GM21515 (cell line): ENCODE results near the gene ESYT2.

Experiments
- ATAC-seq: cut with Tn5 transposase; IDR thresholded peaks from one replicate; pipeline ENCODE4 v1.9.1; 2021; ENCODE audit not compliant: unreplicated experiment

Gene ESYT2

DNA sequence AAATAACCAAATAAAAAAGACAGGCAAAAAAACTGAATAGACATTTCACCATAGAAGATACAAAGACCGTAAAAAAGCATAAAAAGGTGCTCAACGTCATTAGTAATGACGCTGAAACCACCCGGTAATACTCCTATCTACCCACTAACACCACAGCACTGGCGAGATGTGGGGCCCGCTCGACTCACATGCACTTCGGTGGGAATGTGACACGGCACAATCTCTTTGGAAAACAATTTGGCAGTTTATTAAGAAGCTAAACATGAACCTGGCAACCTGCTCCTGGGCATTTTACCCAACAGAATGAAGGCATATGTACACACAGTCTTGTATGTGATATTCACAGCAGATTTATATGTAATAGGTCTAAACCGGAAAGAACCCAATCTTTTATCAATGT is 81.9 kb downstream of the ESYT2 start:
- ATAC-seq, result no peak

DNA sequence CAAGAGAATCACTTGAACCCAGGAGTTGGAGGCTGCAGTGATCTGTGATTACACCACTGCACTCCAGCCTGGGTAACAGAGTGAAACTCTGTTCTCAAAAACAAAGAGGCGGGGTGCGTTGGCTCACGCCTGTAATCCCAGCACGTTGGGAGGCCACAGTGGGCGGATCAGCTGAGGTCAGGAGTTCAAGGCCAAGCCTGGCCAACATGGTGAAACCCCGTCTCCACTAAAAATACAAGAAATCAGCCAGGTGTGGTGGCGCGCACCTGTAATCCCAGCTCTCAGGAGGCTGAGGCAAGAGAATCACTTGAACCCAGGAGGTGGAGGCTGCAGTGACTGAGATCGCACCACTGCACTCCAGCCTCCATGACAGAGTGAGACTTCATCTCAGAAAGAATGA is 82.4 kb downstream of the ESYT2 start:
- no peak for ATAC-seq

DNA sequence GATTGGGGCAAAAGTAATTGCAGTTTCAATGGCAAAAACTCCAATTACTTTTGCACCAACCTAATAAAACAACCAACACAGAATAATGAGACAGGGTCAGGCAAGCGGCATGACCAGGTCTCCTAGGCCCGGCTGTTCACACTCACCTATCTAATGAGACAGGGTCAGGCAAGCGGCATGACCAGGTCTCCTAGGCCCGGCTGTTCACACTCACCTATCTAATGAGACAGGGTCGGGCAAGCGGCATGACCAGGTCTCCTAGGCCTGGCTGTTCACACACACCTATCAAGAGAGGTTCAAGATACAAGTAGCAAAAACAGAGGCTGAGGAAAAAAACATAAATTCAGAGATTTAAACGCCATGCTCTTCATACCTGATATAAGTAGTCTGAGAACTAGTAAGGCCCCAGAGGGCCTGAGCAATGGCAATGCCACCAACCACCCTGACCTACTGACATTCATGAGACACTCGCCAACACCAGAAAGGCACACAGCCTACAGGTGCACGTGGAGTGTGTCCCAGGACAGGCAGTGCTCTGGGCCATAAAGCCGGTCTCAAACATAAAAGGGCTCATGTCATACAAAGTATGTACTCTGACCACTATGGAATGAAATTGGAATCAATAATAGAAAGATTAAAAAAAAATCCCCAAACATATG is 84.1 kb downstream of the ESYT2 start:
- no peak for ATAC-seq

DNA sequence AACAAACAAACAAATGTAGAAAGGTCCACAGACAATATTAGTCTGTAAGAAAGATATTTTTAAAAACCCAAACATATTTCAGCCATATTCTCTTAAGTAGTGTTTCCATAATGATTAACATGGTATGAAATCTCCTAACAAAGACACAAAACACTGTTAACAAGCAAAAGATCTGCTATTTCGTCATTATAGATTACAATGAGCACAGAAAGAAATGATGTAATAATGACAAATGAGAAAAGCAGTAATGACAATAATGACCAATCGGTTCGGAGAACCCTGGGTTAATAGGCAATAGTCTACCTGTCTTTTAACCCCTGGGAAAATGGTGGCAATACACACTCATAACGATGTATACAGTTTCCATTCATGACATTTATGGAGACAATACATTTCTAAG is 85.2 kb downstream of the ESYT2 start:
- no peak for ATAC-seq

DNA sequence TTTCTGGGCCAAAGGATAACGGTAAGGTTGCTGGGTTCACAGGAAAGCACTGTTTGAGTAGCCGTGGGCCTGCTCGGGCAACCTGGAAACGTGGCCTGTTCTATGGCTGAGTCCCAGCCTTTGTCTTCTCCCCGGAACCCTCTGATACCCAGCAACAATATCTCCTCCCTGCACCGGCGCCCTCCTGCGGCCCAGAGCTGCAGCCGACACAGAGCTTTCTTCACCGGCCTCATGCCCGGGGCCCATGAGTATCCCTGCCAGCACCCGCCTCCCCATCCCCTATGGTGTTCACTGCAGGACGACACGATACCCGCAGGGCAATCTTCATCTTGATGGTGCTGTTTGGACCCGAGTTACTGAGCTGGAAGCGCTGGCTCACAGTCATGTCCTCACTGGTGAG is 86.1 kb downstream of the ESYT2 start:
- ATAC-seq, result no peak

DNA sequence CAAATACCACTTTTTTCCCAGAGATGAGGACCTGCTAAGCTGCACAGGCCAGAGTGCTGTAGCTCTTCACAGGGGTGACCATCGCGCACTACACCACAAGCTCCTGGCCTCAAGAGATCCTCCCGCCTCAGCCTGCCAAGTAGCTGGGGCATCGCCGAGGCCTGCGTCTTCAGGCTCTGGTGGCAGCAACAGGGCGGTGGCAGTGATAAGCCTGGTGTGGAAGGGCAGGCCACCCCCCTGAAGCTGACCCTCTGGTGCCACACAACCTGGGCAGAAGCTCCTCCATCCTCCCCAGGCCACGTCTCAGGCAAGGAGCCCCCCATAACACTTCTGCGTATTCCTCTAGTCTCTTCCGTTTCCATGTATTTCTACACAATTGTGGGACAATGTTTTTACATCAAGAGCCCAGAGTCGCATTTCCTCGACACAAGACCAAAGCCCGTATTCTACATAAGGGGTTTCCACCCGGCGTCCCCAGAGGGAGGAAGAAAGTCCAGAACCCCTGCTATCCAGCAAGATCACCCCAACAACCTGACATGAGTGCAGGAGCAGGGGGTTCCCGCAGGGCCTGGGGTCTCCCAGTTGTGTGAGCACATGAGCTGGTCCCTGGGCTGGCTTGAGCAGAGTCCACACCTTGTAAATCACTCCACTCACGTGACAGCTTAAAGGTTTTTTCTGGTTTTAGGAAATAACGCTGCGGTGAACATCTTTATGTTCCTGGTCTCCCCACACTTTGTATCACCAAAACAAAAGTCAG is 87.1 kb downstream of the ESYT2 start:
- no peak for ATAC-seq

DNA sequence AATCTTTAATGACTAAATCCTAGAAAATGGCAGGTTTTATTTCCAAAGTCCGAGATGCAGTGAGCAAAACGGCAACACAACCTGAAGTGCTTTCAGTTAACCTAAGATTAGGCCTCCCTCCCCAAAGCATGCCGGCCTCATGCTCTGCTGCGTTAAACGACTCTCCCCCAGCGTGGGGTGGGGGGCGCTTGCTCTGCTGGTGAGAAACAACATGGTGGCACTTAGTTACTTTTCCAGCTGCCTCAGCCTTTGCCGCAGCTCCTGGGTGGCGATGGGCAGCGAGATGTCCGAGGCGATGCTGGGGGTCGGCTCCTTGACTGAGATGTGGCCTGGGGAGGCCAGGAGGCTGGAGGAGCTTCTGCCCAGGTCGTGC is 88.0 kb downstream of the ESYT2 start:
- no peak for ATAC-seq

DNA sequence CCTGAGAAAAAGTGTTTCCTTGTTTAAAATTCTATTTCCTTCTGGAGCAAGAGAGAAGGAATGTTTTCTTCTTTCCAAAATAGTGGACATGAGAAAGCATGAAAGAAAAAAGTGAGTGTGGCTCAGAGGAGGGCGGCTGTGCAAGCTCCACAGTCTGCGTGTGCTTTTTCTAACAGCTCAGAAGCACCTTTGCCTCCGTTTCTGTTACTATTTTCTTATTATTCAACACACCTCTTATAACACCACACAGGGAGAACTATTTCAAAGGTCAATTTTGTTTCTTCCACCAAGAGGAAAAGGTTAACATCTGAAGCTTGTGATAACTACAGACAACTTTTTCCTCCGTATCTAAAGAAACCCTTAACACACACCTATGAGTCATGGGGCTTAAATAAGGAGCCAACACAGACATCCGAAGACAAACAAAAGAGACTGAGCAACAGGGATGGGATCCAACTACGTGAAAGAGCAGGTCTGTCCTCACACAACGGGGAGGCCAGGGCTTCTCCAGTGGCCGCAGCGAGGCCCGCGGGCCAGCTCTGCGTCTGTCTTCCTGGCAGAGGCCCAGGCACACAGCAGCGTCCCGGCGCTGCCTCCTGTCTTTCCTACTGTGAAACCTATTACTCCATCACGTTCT is 88.5 kb downstream of the ESYT2 start:
- ATAC-seq, result no peak

DNA sequence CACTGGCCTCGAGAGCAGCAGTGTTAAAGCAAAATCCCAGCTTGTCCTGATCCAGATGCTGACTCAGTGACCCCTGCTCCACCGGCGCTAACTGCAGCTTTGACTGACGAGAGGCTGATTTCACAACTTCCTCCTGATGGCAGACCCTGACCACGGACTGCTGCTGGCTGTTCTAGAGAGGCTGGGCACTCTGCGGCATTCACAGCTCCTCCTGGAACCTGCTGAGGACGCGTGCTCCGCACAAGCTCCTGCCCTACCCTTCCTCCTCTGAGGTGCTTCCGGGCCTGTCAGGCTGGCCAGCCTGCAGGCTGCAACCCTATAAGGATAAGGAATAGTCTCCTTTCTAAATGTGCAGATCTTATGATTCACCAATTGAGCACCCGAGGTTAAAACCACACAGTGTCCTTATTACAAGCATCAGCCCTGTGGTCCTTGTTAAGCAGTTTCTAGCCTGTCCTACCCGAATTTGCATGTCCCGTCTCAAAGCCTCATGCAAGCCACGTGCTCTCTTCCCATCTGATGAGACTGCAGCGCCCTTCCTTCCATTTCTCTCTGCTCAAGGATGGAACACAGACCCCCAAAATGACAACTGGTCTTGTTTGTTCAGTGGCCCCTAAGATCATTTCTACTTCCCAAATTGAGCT is 89.2 kb downstream of the ESYT2 start:
- ATAC-seq, result no peak

DNA sequence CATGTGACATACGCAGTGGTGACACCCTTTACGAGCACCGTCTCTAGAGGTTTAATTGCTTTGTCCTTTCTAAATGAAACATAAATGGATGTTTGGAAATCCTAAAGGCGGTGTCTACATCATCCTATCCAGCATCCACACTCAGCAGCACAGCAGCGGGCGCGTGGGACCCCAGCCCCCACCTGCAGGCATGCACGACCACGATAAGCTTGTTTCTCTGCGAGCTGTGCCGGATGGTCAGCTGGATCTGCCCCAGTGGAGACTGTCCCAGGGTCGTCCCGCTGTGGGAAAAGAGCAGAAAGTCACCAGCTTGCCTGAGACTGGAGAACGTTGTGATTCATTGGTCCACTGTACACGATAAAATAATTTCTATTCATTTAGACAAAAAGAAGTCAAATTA is 90.5 kb downstream of the ESYT2 start:
- no peak for ATAC-seq

DNA sequence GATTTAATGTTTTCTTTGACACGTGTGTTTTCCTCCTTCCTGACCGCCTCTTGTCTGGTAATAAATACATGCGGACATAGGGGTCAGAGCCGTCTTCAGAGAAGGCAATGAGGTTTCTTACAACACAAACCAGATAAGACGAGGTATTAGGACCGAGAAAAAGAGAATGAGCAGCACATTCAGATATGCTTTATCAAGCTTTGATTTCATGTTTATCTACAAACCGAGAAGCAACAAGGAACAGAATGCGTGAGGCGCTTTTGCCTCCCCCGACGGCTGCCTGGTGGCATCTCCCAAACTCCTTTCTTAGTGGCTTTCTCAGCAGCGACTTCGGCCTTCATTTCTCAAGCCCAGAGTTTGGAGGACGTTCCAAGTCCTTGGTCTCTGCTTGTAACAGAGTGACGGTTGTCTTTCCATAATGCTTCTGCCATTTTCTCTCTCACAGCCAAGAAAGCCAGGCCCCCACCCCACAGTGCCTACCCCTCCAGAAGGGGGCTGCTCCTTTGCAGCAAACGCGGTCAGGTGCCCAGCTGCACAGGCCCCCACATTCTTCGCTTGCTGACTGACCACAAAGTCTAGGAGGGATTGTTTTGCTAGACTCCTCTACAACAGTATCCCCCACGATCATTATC is 92.1 kb downstream of the ESYT2 start:
- no peak for ATAC-seq

DNA sequence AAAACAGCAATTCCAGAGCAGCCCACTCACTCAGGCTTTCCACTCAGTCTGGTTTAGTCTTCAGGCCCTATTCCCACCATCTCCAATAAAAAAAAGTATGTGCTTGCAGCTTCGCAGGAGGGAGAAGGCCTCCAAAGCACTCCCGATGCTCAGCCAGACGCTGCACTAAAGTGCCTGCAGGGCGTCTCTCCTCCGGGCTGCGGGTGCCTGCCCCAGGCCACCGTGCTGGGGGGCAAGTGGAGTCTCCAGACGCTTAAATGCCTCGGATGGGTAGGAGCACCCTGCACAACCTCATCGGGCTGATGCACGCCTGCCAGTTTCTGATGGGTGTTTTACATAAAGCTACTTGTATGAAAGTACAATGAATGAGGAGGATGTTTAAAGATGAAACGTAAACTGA is 93.4 kb downstream of the ESYT2 start:
- no peak for ATAC-seq

DNA sequence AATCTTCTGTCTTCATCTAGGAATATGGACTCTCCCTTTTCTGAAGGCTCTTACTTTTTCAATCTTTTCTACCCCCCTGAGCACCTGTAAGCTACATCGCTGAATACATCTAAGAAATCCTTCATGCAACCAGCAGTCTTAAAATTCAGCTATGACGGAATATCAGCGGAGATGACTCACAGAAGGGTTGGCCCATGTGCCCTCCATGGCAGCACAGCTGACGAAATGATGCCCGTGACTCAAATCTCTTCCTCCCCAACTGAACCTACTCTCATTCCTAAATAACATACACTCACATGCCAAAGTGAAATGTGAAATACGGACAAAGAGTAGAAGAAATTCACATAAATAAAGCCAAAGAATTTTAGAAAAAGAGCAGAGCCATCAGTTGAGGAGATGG is 94.4 kb downstream of the ESYT2 start:
- ATAC-seq, result no peak

DNA sequence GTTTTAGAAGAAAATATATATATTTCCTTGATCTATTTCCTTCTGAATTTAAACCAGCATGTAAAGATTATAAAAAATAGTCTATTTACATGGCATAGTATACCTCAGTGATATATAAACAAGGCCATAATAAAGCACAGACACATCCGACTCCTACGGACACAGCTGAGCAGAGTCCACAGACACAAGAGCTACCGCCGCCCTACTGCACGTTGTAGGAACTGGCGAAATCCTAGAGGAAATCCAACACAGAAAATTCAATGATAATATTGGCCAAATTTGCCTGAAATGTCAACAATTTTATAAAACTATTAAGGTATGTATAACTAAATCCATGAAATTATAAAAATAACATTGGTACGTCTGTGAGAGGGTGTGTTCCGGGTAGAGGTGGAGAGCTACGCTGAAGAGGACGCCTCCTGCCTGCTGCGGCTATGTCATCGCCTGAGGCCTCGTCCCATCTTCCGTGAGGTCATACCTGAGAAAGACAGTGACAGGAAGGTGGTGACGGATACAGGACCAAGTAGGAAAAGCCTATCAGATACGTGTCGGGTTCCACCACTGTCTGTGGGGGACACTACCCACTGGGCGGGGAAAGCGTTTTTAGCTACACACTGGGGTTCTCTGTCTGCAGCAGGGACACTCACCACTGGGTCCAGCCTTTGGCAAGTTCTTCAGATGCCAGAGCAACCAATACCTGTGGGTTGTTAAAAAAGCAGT is 95.4 kb downstream of the ESYT2 start:
- no peak for ATAC-seq

DNA sequence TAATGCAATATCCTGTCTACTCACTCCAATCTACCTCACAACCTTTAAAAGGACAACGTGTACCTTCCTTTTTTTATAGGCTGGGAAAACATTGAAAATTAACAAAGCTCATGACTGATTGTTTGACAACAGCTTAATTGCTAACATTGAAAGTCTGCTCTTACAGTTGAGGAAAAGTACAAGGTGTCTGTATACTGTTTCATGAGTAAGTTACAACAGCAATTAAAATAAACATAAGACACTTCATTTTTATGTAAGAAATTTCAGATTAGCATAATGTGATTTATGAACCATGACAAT is 96.1 kb downstream of the ESYT2 start:
- ATAC-seq, result no peak

DNA sequence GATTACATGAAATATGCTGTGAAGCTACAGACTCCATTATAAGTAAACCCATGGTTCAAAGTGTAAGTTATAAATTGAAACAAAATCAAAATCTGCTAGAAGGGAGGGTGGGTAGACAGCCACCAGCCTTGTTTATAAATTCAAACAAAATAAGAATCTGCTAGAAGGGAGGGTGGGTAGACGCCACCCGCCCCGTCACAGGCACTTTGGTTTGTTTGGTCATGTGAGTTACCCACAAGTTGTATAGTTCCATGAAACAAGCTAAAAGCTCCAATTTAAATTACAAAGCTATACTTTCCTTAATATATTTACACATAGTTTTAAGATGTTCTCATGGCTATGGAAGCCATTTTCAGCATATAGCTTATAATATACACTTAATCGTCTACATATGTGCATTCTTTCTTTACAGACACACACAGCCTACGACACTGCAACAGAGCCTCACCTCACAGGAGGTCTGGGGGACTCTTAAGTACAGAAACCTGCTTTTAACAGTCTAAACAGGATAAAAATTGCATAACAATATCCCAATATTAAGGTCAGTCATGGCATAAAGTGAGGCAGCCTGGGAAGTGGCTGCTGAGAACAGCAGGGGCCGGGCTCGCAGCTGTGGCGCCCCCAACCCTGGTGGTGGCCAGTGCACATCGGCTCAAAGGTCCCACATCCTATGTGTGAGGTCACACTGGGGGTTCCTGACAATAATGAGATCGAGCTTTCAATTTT is 96.7 kb downstream of the ESYT2 start:
- ATAC-seq, result no peak

DNA sequence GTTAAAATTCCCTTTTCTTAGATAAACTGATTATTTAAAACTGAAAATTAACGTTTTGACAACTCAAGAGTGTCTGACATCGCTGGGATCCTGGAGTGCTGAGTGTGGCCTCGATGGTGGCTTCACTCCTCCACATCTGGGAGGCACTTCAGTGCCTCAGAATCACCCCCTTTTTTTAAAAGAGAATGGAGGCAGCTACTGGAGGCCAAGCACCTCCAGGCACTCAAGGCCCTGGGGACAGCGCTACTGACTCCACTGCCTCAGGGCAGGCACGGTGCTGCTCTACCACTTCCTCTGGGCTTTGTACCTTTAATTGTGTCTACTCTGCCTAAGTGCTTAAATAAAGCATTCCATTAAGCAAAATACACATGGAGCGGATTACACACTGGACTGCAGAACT is 97.5 kb downstream of the ESYT2 start:
- ATAC-seq, result no peak

DNA sequence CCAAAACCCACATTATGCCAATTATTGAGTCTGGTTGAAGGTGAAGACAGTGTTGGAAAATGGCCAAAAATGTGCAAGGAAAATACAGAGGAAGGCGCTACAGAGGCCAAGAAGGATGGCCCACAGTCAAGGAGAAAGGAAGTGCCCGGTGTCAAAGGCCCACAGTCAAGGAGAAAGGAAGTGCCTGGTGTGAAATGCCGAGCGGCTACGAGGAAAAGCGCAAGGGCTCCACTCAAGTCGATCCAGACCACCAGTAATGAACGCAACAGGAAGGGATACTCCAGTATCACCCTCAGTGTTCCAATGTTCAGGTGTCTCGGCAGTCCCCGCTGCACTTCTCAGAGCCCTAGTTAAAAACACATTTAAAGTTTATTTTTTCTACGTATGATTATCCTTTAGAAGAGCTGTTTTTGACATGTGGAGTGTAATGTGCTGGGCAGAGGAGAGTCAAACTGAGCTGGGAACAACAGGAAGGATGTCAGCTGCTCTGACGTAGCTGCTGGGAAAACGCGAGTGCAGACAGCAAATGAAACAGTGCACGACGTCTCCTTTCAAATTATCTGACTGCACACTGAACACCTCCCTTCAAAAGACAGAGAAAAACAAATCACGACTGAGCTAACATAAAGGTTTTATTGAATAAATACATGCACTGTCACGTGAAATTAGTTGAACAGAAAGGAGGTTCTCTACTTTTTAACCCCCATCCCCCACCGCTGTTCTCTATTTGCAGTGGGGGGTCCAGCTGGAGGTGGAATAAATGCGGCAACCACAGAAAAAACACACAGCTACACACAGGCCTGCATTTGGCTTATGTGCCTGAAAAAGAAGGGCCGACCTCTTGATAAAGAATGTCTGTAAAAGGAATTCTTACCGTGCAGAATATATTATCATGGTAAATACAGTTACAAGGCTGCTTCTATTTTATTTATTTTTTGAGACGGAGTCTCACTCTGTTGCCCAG is 98.6 kb downstream of the ESYT2 start:
- ATAC-seq, result no peak

DNA sequence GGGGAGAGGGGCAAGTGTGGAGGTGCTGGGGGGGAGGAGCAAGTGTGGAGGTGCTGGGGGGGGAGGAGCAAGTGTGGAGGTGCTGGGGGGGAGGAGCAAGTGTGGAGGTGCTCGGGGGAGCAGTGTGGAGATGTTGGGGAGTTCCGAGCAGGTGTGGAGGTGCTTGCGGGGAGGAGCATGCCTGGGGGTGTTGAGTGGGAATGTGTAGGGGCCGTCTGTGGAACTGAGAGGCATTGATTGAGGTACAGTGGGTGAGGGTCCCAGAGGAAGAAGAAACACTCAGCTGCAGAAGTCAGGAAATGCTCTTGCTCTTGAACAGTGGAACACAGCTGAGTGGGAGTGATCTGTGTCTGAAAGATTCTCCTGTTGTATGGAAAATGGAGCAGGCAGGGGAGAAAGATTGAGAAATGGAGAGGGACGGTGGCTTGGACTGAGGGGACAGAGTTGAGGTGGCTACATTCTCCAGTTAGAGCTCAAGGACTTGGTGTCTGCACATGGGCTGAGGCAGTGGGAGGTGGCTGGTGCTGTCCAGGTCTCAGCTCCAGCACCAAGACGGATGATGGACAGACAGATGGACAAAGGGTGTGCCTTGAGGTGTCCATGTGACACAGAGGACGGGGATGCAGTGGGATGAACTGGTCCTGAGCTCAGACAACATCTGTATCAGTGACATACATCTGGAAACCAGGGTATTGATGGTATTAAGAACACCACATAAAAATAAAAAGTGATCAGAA is 99.5 kb downstream of the ESYT2 start:
- no peak for ATAC-seq
